Neural cell (in vitro differentiated cells): Measurements from ENCODE around the gene AGPAT1.
A peak's percentile ranks its signal among the peaks of the same experiment; 100 is the strongest.

Experiments used
- CTCF ChIP-seq: fragments of 450-650 bp; IDR thresholded peaks from 2 replicates; pipeline ENCODE4 v1.5.1; 2014; ENCODE audit warnings: antibody characterized with exemption, mild to moderate bottlenecking, moderate library complexity; ENCODE audit not compliant: poor library complexity, severe bottlenecking
- EP300 ChIP-seq: fragments of 450-650 bp; conservative IDR thresholded peaks from 2 replicates; pipeline ENCODE4 v1.6.1; 2014; ENCODE audit warnings: antibody characterized with exemption, mild to moderate bottlenecking, moderate library complexity; ENCODE audit not compliant: poor library complexity, severe bottlenecking
- EZH2 ChIP-seq: fragments of 200-600, 300-800 bp; shearing (Covaris generic), sonication (generic); IDR thresholded peaks from 2 replicates; pipeline ENCODE4 v1.6.1; 2014; ENCODE audit warnings: antibody characterized with exemption, low read length, borderline replicate concordance, mild to moderate bottlenecking; ENCODE audit not compliant: insufficient read depth, poor library complexity, severe bottlenecking
- MXI1 ChIP-seq: fragments of 450-650 bp; conservative IDR thresholded peaks from 2 replicates; pipeline ENCODE4 v1.6.1; 2014; ENCODE audit warnings: antibody characterized with exemption, mild to moderate bottlenecking; ENCODE audit not compliant: poor library complexity, severe bottlenecking
- POLR2AphosphoS5 ChIP-seq: IDR thresholded peaks from 2 replicates; pipeline ENCODE4 v1.6.1; 2012
- RAD21 ChIP-seq: fragments of 450-650 bp; conservative IDR thresholded peaks from 2 replicates; pipeline ENCODE4 v1.6.1; 2014; ENCODE audit warnings: antibody characterized with exemption, mild to moderate bottlenecking, moderate library complexity
- REST ChIP-seq: IDR thresholded peaks from 2 replicates; pipeline ENCODE4 v1.6.1; 2012; ENCODE audit warnings: borderline replicate concordance
- SMC3 ChIP-seq: fragments of 450-650 bp; conservative IDR thresholded peaks from 2 replicates; pipeline ENCODE4 v1.6.1; 2014; ENCODE audit warnings: antibody characterized with exemption, mild to moderate bottlenecking, moderate library complexity; ENCODE audit not compliant: poor library complexity
- TAF1 ChIP-seq: IDR thresholded peaks from 2 replicates; pipeline ENCODE4 v1.6.1; 2012; ENCODE audit warnings: low read depth

GRCh38 chr6:32118782-32119628 is 56.9 kb downstream of the AGPAT1 start:
- TF ChIP-seq CTCF = peak; percentile 91
- no peak for TF ChIP-seq REST
- TF ChIP-seq EZH2 = no peak
- peak; percentile 90 for TF ChIP-seq RAD21
- TF ChIP-seq POLR2AphosphoS5 = no peak
- TF ChIP-seq EP300 = no peak
- no peak for TF ChIP-seq TAF1
- no peak for TF ChIP-seq MXI1
- TF ChIP-seq SMC3 = peak; percentile 90
